Lower lobe of right lung (tissue), 2 donors: ENCODE results near the gene TENM4. TPM values are rescaled to one million over a fixed set of nuclear protein-coding genes. Genes with fewer than 3 reads are reported as not detected.

Experiments used
- ATAC-seq, 2 donors: fragments of 200-7000 bp; cut with Tn5 transposase; one replicate each; pipeline ENCODE4 v1.9.1; 2020 to 2022; ENCODE audit warnings: mild to moderate bottlenecking in 2 of 2, moderate library complexity in 2 of 2
- DNase-seq: peaks from one replicate; pipeline ENCODE4 v3.0.0-alpha.2; 2020
- H3K27ac ChIP-seq: fragments of 200-600 bp; one replicate; pipeline ENCODE4 v1.8.0; 2022
- H3K27me3 ChIP-seq: fragments of 200-600 bp; one replicate; pipeline ENCODE4 v1.8.0; 2022; ENCODE audit warnings: low read depth
- H3K36me3 ChIP-seq: fragments of 200-600 bp; one replicate; pipeline ENCODE4 v1.8.0; 2022; ENCODE audit warnings: mild to moderate bottlenecking
- H3K4me1 ChIP-seq: fragments of 200-600 bp; one replicate; pipeline ENCODE4 v1.8.0; 2022
- H3K4me3 ChIP-seq: fragments of 200-600 bp; one replicate; pipeline ENCODE4 v1.8.0; 2022; ENCODE audit warnings: mild to moderate bottlenecking
- H3K9me3 ChIP-seq: fragments of 200-600 bp; one replicate; pipeline ENCODE4 v1.8.0; 2022
- intact Hi-C: fragments of 100-400 bp; cut with DNase I; formaldehyde crosslinking; loops from one replicate; pipeline ENCODE4 v1.11.0; 2022
- long read RNA-seq: library from polyadenylated mRNA; unstranded; transcript quantifications from one replicate; pipeline ENCODE4 v2.0.0, GENCODE V29; 2021
- total RNA-seq: library from RNA; stranded (reverse); fragmentation: NEBNext Ultra II Directional; extraction: Animal tissue kit (Norgen Biotek cat#: 25700); gene quantifications from one replicate; pipeline ENCODE4 v1.2.1, GENCODE V29; 2021
- TF ChIP-seq, protein P1 (sequence below): fragments of 200-600 bp; IDR thresholded peaks from one replicate; pipeline ENCODE4 v1.8.0; 2022; ENCODE audit warnings: antibody characterized with exemption, mild to moderate bottlenecking
- donor health status: DM: no; HTN: yes; CAD: no; lungs with severe emphysema.

TENM4 gene
- total RNA-seq = 1.1 TPM
- long read RNA-seq, partial matches to known transcripts = 0 of 3 reads
- long read RNA-seq, other reads (novel, unspliced or antisense) = 3 of 3 reads

DNA sequence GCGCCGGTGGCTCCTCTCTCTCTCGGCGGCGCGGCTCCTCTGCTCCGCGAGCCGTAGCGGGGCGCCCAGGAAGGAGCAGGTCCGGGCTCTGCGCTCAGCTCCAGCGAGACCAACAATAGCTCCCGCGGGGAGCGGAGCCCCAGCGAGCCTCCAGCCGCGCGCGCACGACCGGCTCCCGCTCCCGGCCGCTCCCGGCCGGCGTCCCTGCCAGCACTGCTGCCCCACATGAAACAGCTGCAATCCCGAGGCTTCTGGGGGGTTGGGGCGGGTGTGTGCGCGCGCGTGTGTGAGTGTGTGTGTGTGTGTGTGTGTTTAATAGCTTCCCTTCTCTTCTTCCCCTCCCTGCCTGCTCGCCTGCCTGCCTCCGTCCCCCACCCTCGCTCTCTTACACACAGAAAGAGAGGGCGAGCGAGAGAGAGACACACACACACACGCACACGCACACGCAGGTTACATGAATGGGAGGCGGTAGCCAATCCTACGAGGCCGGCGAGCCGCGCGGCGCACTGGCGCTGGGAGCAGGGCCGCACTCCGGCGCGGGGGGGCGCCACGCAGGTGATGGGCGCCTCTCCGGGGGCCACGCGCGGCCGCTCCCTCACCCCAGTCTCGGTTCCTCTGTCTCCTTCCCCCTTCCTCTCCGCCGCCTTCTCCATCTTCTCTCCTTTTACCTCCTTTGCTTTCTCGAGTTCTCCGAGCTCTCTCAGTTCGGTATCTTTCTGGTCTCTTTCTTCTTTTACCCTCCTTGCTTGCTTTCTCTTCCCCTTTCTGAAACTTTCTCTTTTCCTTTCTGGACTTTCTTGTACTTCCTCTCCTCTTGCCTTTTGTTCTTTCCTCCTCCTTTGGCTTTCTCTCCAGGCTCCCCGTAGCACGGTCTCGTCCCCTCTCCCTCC is at the start of gene TENM4:
TSS of gene TENM4 (minus strand) at position 460 of the 890 bp plus-strand sequence. CDS start 371,086 bp downstream, outside the sequence.
- Histone ChIP-seq H3K36me3 (no peaks in the 10 kb centered on the region), H3K9me3 (no peaks in the 10 kb centered on the region), H3K27me3 (peaks cover 88% of the 10 kb centered on the region), H3K4me1 (peaks cover 40% of the 10 kb centered on the region), H3K4me3 (peak within 1 kb of the TSS; percentile 51), H3K27ac (no peak within 1 kb of the TSS)
- ATAC-seq (peak; percentile 61 to 73), DNase-seq (peak; percentile 60)
- TF ChIP-seq, protein P1, sequence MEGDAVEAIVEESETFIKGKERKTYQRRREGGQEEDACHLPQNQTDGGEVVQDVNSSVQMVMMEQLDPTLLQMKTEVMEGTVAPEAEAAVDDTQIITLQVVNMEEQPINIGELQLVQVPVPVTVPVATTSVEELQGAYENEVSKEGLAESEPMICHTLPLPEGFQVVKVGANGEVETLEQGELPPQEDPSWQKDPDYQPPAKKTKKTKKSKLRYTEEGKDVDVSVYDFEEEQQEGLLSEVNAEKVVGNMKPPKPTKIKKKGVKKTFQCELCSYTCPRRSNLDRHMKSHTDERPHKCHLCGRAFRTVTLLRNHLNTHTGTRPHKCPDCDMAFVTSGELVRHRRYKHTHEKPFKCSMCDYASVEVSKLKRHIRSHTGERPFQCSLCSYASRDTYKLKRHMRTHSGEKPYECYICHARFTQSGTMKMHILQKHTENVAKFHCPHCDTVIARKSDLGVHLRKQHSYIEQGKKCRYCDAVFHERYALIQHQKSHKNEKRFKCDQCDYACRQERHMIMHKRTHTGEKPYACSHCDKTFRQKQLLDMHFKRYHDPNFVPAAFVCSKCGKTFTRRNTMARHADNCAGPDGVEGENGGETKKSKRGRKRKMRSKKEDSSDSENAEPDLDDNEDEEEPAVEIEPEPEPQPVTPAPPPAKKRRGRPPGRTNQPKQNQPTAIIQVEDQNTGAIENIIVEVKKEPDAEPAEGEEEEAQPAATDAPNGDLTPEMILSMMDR = peak; percentile 24
- intact Hi-C loops = no loop called here

DNA sequence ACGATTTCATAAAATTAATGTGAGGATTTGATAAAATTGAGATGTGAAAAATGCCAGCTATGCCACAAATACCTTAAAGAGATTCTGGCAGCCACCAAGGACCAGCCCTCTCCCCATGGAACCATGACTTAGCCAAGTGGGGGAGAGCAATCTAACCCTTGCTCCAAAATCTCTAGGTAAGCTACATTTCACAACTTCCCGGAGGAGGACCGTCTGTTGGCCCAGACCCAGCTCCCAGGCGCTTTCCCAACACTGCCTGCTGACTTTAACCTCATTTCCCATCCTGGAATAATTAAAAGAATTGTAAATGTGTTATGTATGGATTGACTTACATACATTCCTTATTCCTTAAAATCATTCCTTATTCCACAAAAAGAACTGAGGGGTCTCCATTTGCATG is 47.5 kb upstream of the TENM4 start:
- H3K27me3 ChIP-seq = no peaks in the 10 kb centered on the region
- TF ChIP-seq, protein P1 = no peak

GRCh38 chr11:79487412-79487811 is 46.6 kb upstream of the TENM4 start:
- Histone ChIP-seq H3K4me3 (no peak overlapping the region), H3K27me3 (no peaks in the 10 kb centered on the region), H3K9me3 (no peaks in the 10 kb centered on the region), H3K27ac (no peak overlapping the region), H3K4me1 (no peaks in the 10 kb centered on the region), H3K36me3 (no peaks in the 10 kb centered on the region)
- DNase-seq (no peak), ATAC-seq (no peak)
- TF ChIP-seq, protein P1 = no peak
- intact Hi-C loops = no loop called here

More for the DNA sequence above, 47.5 kb upstream of the TENM4 start:
- intact Hi-C loops = no loop called here
- Histone ChIP-seq H3K27ac (no peak overlapping the region), H3K4me1 (no peaks in the 10 kb centered on the region), H3K4me3 (no peak overlapping the region), H3K36me3 (no peaks in the 10 kb centered on the region), H3K9me3 (no peaks in the 10 kb centered on the region)
- DNase-seq (no peak), ATAC-seq (no peak)

DNA sequence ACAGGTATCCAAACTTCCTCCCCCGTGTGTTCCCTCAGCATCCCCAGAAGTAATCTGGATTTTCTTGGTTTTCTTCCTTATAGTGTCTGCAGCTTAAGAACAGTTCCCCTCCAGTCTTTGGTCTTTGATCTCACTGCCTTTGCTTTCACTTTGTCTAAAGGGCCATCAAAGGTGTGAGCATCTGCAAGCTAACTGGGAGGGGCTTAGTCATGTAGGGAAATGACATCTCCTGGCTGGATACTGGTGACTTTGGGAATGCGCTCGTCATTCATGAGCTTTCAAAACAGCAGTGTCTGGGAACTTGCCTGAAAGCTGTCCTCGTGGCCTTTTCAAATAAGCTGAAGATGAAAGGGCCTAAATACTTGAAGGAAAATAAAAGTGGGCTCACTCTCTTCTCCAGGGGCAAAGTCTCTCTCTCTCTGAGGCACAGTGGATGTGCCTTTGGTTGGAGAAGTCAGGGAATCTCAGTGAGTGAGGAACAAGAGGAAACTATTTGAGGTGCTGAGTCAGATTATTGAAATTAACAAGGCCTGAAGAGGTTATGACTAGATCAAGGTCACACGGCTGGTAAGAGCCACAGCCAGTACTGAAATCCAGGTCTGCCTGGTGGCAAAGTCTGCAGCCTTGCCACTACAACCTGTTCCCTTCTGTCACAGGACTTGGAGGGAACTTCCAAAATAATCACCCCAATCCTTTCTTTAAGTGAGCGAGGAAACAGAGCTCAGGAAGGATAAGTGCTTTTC is 45.6 kb upstream of the TENM4 start:
- H3K4me3 ChIP-seq = no peak overlapping the region
- DNase-seq (no peak), ATAC-seq (no peak)
- intact Hi-C loops = no loop called here
- no peaks in the 10 kb centered on the region for H3K4me1 ChIP-seq
- no peak overlapping the region for H3K27ac ChIP-seq
- no peaks in the 10 kb centered on the region for H3K36me3 ChIP-seq
- no peaks in the 10 kb centered on the region for H3K27me3 ChIP-seq
- no peaks in the 10 kb centered on the region for H3K9me3 ChIP-seq
- TF ChIP-seq, protein P1 = no peak

DNA sequence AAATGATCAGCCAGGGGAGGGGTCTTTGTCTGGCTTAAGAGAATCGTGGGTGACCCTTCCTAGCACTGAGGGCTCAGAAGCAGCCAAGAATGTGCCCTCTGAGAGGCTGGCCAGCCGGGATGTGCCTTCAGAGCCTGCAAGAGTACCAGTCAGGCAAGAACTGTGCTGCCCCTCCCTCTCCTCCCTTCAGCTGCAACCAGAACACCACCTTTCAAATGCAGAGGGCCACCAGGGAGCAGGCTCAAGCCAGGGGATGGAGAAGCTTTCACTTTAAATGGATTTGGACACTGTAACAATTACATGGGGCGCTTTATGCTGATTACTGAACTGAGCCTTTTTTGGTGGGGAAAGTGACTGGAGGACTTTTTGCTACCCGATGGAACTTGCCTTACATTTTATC is 44.9 kb upstream of the TENM4 start:
- TF ChIP-seq, protein P1 = no peak

More for the DNA sequence above, 44.9 kb upstream of the TENM4 start:
- intact Hi-C loops = no loop called here
- no peak for DNase-seq
- H3K4me1 ChIP-seq = no peaks in the 10 kb centered on the region
- H3K9me3 ChIP-seq = no peaks in the 10 kb centered on the region
- H3K27ac ChIP-seq = no peak overlapping the region
- no peak overlapping the region for H3K4me3 ChIP-seq
- no peaks in the 10 kb centered on the region for H3K36me3 ChIP-seq
- no peak for ATAC-seq
- H3K27me3 ChIP-seq = no peaks in the 10 kb centered on the region
